ENCODE data around the gene RALGDS.

The RALGDS gene

DNA sequence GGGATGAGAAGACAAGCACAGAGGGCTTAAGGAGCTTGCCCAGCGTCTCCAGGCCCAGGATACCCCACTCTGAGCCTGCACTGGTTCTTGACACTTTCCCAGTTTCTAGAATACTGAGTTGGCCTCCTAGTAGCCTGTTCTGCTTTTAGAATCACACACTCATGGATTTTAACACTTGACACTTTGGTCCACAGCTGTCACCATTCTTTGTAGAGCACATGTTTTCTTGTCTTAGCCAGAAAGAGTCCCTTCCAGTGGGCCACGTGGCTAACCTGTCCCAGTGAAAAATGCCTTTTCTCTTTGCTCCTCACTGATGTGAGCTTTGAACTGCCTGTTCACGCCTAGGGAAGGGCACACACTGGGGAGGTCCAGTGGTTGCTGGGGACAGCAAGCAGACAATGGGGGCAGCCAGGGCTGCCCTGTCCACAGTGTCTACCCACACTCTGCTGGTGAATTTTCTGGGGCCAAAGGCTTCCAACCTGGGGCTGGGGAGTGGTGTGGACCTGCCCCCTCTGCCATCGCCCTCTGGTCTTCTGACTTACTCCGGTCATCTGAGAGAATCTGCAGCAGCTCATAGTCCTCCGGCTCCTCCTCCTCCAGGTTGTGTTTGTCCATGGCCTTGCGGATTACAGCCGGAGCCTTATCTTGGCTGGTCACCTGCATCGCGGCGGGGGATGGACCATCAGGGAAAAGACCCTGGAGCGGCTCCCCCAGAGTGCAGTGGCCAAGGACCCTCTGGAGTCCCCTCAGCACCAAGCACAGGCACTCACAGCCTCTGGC is 21.1 kb downstream of the RALGDS start:
- ATAC-seq: no peak
- TF ChIP-seq TSHZ2 (CRISPR knock-in tag; IDR thresholded peaks at IDR 0.05) (no peak), ZFP3 (CRISPR knock-in tag; IDR thresholded peaks at IDR 0.05) (no peak), POU6F1 (CRISPR knock-in tag; IDR thresholded peaks at IDR 0.05; ENCODE audit: borderline replicate concordance, low read depth) (no peak), ISL1 (CRISPR knock-in tag; IDR thresholded peaks at IDR 0.05) (no peak), ARNTL (CRISPR knock-in tag; IDR thresholded peaks at IDR 0.05; ENCODE audit: borderline replicate concordance, low read depth) (no peak)

- ATAC-seq: no peak
- no peak for TF ChIP-seq PATZ1 (CRISPR knock-in tag; IDR thresholded peaks at IDR 0.05; ENCODE audit: borderline replicate concordance)
- TF ChIP-seq POU6F1 (CRISPR knock-in tag; IDR thresholded peaks at IDR 0.05; ENCODE audit: borderline replicate concordance, low read depth): no peak
- no peak for TF ChIP-seq TOX (CRISPR knock-in tag; IDR thresholded peaks at IDR 0.05; ENCODE audit: borderline replicate concordance)
- no peak for TF ChIP-seq ZNF8 (CRISPR knock-in tag; IDR thresholded peaks at IDR 0.05)
- TF ChIP-seq CSDC2 (CRISPR knock-in tag; IDR thresholded peaks at IDR 0.05): no peak
- TF ChIP-seq ZFP3 (CRISPR knock-in tag; IDR thresholded peaks at IDR 0.05): no peak
- TF ChIP-seq TCF4 (CRISPR knock-in tag; IDR thresholded peaks at IDR 0.05; ENCODE audit: borderline replicate concordance): no peak
- no peak for TF ChIP-seq ESRRG (CRISPR knock-in tag; IDR thresholded peaks at IDR 0.05)
- TF ChIP-seq ZFP30 (CRISPR knock-in tag; IDR thresholded peaks at IDR 0.05): no peak
These were observed 22.2 kb downstream of the RALGDS start for GRCh38 chr9:133098871-133099270.

DNA sequence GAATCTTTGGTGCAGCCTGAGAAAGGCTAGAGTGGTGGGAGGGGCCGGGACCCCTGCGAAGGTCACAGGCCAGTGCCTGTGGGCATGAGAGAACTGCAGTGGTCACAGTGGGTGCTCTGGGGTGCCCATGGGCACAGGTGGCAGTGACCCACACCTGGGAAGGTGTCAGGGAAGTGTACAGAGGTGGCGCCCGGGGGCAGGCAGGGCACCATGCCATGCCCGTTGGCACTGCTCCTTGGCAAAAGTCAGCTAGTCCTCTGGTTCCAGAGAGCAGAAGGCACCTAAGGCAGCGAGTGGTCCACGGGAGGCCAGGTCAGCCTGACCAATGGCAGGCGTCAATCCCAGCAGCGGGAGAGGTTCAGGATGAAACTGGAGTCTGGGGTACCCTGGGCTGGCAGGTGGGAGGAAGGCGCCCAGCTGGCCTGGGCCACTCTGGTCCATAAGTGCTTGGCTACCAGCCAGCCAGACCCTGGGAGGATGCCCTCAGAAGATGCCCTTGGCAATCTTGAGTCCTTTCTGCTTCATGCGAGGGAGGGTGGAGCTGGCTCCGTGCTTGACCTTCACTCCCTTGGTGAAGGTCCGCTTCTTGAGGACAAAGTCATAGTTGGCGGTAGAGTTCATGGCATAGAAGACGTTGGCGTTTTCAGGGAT is 22.8 kb downstream of the RALGDS start:
- TF ChIP-seq CSDC2 (CRISPR knock-in tag; IDR thresholded peaks at IDR 0.05) (no peak), RARB (CRISPR knock-in tag; IDR thresholded peaks at IDR 0.05) (no peak), TCF4 (CRISPR knock-in tag; IDR thresholded peaks at IDR 0.05; ENCODE audit: borderline replicate concordance) (no peak), TSHZ2 (CRISPR knock-in tag; IDR thresholded peaks at IDR 0.05) (no peak), PPARA (CRISPR knock-in tag; IDR thresholded peaks at IDR 0.05; ENCODE audit: borderline replicate concordance) (no peak), ZC3H10 (CRISPR knock-in tag; IDR thresholded peaks at IDR 0.05) (no peak), SNAI2 (CRISPR knock-in tag; IDR thresholded peaks at IDR 0.05) (no peak), ZNF8 (CRISPR knock-in tag; IDR thresholded peaks at IDR 0.05) (no peak)
- no peak for ATAC-seq
